SK-N-SH (cell line): ENCODE data around the gene NARS2.
"Not testable (repeated sequence)": the region's sequence is repeated elsewhere in the genome, so short reads cannot be mapped to it uniquely, and the experiment has no call there.

Experiments
- CTCF ChIP-seq: fragments of 200-600 bp; sonication (generic); IDR thresholded peaks from 2 replicates; pipeline ENCODE4 v1.6.1; 2017; ENCODE audit warnings: antibody characterized with exemption, mild to moderate bottlenecking, moderate library complexity
- EZH2phosphoT487 ChIP-seq: fragments of 200-600 bp; sonication (generic); IDR thresholded peaks from 2 replicates; pipeline ENCODE4 v1.6.1; 2017; ENCODE audit warnings: low read depth, mixed run types, mild to moderate bottlenecking, antibody characterized with exemption, moderate library complexity, borderline replicate concordance
- MAX ChIP-seq: IDR thresholded peaks from 2 replicates; pipeline ENCODE4 v1.4.0; 2012; ENCODE audit warnings: low read depth
- USF2 ChIP-seq: fragments of 150-350 bp; IDR thresholded peaks from 2 replicates; pipeline ENCODE4 v1.6.1; 2017; ENCODE audit warnings: antibody characterized with exemption, low read length, low read depth, borderline replicate concordance

GRCh38 chr11:78464787-78465168, 109.9 kb downstream of the NARS2 start:
- TF ChIP-seq CTCF, USF2, MAX, EZH2phosphoT487: not testable (repeated sequence)
